NCI-H226 (cell line): ENCODE measurements around the gene RBM18.

Experiments
- DNase-seq: peaks from one replicate; pipeline ENCODE4 v3.0.0-alpha.2; 2015

RBM18 gene

DNA sequence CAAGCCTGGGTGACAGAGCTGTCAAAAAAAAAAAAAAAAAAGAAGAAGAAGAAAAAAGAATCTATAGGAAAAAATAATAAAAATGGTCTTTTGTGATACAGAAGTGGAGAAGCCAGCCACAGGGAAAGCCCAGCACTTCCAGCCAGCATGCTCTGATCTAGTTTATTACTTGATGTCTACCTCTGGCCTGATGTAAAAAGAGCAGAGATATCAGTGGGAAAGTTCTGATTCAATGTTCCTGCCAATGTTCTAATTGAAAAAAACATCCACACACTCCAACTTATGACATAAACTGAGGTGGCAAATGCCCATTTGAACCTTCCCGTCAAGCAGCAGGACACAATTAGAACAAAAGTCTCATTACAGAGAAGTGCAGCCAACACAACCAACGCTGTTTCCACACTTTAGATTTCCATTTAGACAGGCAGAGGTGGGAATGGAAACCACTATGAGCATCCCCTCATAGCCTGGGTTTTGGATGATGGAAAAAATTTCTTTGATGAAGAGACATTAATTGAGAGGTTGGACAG lies 5.7 kb downstream of the RBM18 start:
- no peak for DNase-seq

DNA sequence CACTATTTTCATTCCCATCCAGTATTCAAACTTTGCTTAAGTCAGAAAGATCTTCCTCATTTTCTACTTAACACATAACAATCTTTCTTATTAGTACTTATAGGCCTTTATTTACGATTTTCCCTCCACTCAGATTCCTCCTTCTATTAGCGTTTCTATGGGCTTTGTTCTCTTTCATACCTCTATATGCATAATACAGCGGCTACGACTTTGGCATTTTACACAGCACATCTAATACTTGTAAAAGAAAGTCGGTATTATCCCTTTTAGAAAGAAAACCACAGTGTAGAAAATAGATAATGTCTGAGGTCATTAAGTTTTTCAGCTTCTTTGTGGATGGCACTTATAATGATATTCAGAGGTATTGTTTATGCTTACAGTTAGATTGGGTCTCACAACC lies 8.4 kb downstream of the RBM18 start:
- DNase-seq, result no peak

DNA sequence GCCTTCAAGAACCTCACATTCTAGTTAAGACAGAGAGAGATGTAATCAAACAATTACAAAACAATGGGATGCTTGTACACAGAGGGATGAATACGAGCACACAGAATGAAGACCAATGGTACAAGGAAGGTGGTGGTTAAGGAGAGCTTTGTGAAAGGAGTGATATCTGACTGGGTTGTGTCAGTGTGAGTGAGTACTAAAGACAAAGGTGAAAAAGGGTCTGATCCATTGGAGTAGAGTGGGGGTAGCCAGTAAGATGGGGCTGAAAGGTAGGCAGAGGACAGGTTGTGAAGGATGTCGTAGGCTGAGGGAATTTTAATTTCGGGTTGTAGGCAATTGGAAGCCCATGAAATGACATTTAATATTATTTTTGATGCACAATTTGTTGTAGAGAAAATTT lies 9.9 kb downstream of the RBM18 start:
- DNase-seq, result no peak

DNA sequence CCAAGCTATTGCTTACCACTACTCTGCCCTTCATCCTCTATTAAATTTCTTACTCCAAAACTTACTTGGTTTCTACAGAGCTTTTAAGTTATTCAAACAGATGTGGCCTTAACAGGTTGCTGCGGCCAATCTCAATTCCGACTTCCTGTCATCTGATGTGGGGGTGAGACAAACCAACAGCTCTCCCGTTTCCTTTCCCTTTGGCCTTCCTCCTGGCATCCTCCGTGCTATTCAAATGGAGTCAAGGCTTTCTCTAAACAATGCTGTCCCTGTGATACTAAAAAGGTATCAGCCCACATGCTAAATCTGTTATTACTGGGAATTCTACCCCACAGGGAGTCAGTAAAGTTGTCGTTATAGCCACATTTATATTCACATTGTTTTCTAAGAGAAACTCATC lies 11.8 kb downstream of the RBM18 start:
- DNase-seq, result no peak

DNA sequence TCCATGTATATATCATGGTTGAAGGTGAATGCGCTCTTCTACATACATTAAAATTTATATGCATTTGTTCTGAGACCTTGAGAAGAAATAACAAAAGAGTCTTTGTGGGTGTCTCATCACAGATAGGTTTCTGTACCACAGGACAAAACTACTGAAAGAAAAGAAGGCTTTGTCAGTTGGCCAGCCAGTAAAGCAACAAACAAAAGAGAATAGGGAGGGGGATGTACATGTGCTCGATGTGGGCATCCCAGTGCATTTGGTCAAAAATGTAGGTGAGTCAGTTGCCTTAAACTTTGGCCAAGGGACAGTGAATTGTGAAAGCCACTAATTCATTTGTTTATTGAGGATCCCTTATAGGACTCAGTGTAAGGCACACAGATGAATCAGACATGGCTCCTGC lies 13.3 kb downstream of the RBM18 start:
- no peak for DNase-seq

DNA sequence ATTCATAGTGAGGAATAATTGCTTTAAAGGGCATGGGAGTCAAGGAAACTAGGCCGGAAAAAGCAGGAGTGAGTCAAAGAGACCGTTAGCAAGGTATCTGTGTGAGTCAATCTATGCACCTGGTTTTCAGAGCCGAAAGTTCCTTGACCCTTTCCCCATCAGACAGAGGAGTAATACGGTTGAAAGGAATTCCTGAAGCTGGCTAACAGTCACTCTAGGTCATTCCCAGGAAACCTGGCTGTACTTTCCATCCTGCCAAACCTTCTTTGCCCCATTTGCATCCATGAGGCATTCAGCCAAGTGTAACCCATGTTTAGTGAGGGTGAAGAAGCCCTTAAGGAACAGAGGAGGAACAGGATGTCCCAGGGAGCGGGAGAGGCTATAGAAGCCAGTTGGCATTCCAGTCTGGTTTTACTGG lies 16.2 kb downstream of the RBM18 start:
- DNase-seq, result no peak

DNA sequence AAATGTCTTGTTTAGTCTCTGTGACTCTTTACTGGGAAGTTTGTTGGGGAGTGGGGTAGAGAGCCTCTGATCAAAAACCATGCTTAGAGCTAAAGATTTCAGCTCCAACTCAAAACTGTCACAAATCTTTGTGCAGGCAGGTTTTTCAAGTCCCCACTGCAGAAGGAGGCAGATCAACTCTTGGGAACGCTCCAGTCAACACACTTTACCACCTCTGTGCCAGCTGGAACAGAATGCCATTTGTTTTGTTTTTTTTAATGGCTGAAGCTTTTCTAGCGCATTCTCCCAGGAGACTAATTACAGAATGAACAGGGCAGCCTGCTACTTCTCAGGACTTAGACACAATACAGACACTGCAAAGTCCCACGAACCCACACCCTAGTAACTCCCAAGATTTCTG lies 18.0 kb downstream of the RBM18 start:
- DNase-seq, result no peak

DNA sequence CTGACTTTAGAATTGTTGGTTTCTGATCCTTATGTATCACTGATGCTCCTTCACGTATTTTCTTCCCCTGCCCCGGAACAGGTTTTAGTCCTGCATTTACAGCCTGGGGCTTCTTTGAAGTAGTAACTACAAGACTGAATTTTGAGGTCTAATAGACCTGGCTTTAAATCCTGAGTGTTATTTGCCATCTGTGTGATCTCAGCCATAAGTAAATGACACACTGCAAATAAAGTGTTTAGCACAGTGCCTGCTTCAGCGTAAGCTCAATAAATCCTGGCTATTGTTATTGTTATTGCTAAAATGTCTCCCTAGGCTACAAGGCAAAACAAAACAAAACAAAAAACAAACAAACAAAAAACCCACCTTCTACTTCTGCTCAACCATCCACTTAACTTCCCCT lies 20.3 kb downstream of the RBM18 start:
- DNase-seq, result no peak

DNA sequence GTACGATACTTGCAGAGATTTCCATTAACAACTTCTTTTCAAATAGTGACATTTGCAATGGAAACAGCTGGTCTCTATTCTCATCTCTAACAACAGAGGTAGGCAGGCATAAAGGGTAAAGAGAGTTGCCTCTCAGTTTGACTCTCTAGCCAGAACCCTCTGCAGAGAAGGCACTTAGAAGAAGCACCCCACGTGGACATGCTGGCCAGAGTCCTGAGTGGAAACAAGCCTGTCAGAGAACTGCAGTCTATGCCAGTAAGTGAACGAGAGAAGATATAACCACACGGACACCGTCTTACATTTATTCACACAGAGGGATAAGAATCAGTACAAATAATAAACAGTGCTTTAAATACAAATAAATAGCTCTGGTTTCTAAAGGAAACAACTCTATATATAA lies 24.9 kb downstream of the RBM18 start:
- DNase-seq, result no peak

DNA sequence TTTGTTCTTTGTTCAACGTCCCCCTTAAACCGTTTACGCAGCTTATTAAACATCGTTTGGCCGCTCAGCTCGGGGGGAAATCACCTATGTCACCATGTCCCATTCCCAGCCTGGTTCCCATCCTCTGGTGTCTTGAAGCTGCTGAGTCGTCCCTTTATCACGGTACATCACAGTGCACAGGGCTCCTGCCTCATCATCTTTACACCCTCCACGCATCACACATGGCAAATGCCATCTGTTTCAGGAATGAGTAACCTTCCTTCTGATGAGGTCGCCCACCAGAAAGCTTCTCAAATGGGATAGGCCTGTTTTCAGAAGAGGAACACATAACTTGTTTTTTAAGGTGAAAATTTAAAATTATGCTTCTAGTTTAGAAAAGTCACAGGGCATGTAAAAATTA lies 28.0 kb downstream of the RBM18 start:
- DNase-seq, result no peak

DNA sequence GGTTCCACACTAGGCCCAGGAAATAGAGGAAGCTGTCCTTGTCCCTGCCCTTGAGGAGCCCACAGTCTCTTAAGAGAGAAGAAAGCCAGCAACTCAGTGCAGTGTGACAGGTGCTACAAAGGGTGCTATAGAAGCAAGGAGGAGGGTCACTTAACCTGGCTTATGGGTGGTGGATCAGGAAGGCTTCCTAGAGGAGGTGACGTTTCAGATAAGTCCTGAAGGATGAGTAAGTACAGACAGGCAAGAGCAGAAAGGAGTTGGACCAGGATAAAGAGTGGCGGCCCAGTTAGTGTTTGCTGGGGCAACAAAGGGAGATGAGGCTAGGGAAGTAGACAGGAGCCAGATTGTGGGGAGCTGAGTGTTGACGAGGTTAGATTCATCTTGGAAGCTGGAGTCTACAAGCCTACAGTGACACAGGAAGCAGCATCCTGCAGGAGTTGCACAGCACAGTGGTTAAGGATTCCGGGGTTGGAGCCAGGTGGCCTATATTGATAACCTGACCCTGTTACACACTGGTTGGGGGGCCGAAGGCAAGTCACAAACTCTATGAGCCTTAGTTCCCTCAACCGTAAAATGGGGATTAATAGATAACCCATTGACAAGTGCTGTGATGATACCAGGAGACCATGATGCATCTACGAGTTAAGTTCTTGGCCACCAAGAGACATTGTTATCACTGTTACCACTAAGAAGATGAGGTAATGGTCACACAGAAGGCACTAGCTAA lies 30.5 kb downstream of the RBM18 start:
- DNase-seq, result no peak

DNA sequence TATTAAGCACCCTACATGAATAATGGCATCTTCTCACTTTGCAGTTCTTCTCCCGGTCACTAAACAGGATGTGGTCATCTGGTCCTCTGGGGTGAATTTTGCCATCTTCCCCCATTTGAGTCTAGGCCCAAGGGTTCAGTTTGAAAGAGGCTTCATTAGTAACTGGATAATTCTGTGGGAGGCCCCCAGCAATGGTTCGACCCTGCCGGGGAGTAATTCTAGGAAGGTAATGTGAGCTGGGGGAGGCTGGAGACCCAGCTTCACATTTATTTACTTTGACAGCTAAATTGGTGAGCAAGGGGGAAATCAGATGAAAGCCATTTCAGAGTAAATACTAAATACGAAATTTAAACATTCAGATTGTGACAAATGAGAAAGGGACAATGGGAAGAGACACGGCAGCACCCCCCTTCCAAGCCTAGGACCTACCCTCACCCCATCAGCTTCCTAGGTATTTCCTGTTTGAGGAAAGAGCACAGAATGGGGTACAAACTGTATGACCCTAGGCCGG lies 31.8 kb downstream of the RBM18 start:
- no peak for DNase-seq

DNA sequence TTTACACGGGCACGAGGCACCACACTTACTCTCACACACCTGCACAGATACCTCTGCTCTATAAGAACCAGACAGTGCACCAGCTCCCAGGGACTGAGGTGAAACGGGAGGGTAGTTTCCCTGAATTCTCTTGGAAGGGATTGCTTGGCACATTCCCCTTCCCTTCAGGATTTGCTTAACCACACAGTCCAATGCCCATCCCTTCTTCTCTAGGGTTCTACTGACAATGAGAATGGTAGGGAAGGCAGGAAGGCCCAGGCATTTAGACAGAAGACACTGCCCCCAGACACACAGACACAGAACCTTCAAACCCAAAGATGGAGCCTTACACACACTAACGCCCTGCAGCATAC lies 35.2 kb downstream of the RBM18 start:
- no peak for DNase-seq

DNA sequence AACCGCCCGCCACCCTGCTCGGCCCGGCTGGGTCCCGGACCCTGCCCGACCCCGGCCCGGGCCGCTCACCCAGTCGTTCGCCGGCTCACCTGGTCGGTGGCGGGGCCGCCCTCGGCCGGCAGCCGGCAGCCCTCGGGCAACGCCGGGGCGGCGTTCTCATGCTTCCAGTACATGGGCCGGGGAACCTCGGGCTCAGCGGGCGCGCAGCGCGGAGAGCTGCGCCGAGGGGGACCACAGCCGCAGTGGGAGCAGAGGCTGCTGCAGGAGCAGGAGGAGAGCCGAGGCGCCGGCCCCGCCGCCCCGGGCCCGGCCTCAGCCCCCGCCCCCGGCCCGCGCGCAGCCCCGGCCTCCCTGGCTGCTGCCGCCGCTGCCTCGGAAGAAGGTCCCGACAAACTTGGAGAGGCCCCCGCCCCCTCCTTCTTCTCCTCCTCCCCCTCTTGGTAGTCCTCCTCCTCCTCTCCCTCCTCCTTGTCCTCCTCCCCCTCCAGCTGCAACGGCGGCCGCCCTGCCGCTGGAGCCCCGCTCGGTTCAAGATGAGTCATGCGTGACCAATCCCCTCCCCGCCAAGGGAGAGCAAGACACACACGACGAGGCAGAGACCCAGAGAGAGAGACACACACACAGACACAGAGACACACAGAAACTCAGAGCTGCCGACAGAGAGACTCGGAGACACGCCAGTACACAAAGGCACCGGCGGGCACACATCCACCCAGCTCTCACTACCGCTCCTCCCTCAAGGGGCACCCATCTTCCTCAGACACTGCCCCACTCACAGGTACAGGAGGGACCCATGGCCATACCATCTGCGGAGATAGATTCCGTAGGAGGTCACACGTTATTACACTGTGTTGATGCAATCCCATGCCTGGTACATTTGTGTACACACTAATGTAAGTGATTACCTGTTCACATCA lies 35.8 kb downstream of the RBM18 start, which contains the start of gene LHX6:
TSS of gene LHX6 (minus strand) at position 390 of the 917 bp plus-strand sequence. CDS start at position 173, 217 bp downstream.
- no peak for DNase-seq

DNA sequence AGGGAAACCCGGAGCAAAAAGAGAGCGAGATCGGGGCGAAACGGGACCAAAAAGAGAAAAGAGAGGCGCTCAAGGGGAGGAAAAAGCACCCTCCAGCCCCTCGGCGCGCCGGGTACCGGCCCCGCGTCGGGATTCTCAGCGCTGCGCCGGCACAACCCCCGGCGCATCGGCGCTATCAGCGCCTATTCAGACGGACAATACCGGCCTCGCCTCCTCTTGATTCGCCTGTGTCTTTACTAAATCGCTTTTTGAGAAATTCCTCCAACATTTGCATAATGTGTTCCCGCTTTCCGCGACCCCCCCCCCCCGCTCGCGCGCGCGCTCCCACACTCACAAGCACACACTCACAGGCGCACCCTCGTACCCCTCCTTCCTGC lies 36.5 kb downstream of the RBM18 start:
- no peak for DNase-seq

DNA sequence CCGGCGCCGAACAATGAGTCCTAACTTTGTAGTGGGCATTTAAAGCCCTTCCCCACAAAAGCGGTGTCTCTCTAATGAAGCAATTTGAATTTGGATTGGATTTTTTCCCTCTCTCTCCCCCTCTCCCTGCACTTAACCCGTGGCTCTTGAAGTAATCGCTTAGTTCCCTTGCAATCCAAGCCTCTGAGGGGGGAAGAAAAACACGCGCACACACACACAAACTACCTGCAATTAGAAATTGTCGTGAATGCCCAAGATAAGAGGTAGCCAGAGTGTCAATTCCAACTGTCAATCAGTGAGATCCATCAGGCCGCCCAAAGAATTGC lies 37.1 kb downstream of the RBM18 start:
- DNase-seq, result no peak

DNA sequence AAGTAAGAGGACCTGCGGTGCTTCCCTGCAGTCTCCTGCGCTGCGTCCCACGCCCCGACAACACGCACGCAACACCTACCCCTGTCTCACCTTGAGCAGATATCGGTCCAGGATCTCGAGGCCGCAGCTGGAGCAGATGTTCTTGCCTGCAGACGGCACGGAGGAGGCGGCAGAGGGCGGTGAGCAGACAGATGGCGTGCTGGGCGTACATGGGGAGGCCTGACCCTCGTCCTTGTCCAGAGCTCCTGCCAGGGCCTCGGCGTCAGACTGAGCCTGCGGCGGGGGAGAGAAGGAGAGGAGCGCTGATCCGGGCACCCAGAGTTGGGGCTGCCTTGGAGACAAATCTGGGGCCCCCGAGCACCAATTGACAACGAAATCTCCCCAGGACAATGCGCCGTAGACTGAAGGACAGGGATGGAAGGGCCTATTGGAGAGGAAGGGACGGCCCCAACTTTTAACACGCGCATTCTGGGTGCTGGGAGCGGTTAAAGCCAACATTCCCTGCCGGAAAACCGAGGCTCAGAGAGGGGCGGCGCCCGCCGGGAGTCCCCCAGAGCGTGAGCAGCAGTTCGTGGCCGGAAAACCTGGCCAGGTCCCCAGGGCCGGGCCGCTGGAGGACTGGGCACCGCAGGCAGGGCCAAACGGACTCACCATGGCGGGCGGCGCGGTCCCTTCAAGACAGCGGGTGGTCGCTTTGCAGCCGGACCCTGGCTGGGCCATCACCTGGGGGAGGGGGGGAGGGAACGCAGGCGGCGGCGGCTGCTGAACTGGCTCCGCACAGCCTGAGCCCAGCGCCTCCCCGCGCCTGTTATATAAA lies 37.7 kb downstream of the RBM18 start:
- DNase-seq, result no peak

DNA sequence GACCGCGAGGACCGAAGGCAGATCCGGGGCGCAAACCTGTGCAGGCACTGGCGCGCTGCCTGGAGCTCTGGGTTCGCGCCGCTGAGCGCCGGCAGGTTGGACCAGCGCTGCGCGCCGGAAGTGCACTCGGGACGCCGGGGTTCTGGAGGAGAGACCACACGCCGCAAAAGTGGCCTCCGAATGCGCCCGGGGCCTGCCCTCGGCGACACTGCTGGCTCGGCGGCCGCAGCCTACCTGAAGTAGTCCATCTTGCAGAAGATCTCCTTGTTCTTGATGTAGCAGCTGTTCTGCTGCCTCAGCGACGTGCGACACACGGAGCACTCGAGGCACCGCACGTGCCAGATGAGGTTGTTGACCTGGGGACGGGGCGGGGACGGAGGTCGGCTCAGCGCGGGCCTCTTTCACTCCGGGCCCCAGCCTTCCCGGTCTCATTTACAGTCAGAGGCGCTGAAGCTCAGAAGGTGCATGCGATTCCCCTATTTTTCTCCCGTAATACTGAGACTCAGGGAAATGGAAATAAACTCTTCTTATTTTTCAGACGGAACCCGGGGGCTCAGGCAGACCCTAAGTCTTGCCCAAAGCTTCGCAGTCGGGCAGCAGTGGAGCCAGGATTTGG lies 38.4 kb downstream of the RBM18 start:
- no peak for DNase-seq

DNA sequence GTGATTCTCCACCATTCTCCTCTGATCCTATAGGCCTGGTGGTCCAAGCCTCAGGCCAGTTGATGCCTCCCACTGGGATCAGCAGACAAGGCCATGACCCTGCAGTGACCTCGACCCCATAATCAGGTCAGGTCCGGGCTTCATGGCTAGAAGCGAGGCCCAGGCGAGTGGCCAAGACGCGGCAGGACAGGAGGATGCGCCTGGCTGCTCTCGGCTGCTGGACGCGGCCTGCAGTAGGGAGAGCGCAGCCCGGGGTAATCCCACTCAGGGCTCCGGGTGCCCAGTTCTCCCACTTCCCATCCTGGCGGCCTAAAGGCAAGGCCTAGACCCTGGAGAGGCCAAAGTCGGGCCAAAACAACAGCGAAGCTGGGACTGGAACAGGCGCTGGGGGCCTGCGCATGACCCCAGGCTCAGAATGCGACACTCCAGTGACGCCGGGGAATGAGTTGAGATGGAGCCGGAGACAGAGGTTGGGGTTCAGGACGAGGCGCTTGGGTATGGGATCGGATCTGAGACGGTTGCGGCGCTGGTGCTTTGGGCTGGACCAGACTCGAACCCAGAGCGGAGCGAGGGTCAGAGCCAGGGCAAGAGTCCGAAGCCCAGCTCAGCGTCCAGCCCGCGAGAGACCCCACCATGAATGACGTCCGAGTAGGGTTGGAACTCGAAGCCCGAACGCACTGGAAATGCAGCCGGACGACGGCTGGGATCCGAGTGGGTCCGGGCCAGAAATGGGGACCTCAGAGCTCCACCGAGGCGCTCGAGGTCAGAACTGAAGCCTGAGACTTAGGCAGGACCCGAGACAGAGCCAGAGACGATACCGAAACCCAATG lies 39.1 kb downstream of the RBM18 start:
- no peak for DNase-seq

DNA sequence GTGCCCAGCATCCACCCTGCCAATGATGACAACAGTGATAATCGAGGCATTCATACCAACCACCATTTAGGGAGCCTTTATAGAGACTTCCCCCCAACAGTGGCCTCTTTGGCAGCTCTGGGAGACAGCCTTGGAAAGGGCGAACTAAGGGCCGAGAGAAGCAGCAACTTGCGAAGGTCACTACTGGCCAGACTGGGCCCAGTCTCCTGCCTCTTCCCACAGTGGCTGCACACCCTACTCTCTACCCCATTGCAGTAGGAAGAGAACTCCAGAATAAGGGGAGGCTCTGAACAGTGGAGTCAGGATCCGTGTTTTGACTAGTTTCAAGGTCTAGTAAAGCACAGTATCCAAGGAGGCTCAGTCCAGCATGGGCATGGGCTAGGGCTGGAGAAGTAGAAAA lies 41.2 kb downstream of the RBM18 start:
- no peak for DNase-seq

DNA sequence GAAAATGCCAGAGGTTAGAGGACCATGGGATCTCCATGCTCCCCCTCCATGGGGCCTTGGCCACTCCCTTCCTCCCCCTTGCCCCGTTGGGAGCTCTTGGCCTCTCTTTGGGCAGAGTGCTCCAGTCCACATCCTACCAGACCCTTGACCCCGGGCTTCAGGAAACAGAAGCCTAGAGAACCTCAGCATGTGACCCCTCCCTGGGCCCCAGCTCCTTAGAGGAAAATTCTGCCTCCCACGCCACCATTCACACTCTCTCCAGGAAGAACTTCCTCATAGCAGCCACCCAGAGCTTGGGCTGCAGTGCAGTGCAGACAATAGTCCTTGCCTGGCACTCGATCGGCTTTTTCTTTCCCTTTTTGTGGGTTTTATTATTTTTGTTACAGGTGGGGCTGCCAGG lies 41.8 kb downstream of the RBM18 start:
- no peak for DNase-seq
